Fibroblast of upper back skin (primary cell): Measurements from ENCODE around the gene NPIPB12.
"Not testable (repeated sequence)": the region's sequence is repeated elsewhere in the genome, so short reads cannot be mapped to it uniquely, and the experiment has no call there.

Source experiments
- DNase-seq: peaks from one replicate; pipeline ENCODE4 v3.0.0-alpha.2; 2013

Gene NPIPB12

GRCh38 chr16:29506308-29506707 lies at the start of gene NPIPB12:
TSS of gene NPIPB12 (minus strand) at chr16:29506408.
- not testable (repeated sequence) for DNase-seq

GRCh38 chr16:29521520-29521919 lies 15.3 kb upstream of the NPIPB12 start:
- not testable (repeated sequence) for DNase-seq

GRCh38 chr16:29482276-29482675 lies 23.9 kb downstream of the NPIPB12 start:
- not testable (repeated sequence) for DNase-seq

GRCh38 chr16:29472065-29472464 lies 34.1 kb downstream of the NPIPB12 start:
- not testable (repeated sequence) for DNase-seq

- not testable (repeated sequence) for DNase-seq
Measured at GRCh38 chr16:29469660-29470059, 36.5 kb downstream of the NPIPB12 start.

- not testable (repeated sequence) for DNase-seq
Measured at GRCh38 chr16:29467654-29468366, 38.4 kb downstream of the NPIPB12 start.

- DNase-seq, result not testable (repeated sequence)
Measured at GRCh38 chr16:29466904-29467303, 39.3 kb downstream of the NPIPB12 start.

- not testable (repeated sequence) for DNase-seq
Measured at GRCh38 chr16:29465985-29466824, 40.0 kb downstream of the NPIPB12 start.

GRCh38 chr16:29460647-29461030 lies 45.6 kb downstream of the NPIPB12 start:
- not testable (repeated sequence) for DNase-seq

GRCh38 chr16:29459706-29460646 lies 46.2 kb downstream of the NPIPB12 start, which contains the start of gene SULT1A4:
TSS of gene SULT1A4 (plus strand) at chr16:29459913. CDS start at chr16:29461386, 1,473 bp downstream.
- not testable (repeated sequence) for DNase-seq

- DNase-seq, result not testable (repeated sequence)
Measured at GRCh38 chr16:29457660-29458059, 48.5 kb downstream of the NPIPB12 start.

GRCh38 chr16:29454828-29455227 lies 51.4 kb downstream of the NPIPB12 start:
- DNase-seq, result not testable (repeated sequence)

GRCh38 chr16:29454269-29454668 lies 51.9 kb downstream of the NPIPB12 start, which contains the start of the genes BOLA2 and SLX1B:
TSS of gene BOLA2 (minus strand) at chr16:29454351. CDS start at chr16:29454253, 98 bp downstream.
TSS of gene SLX1B (plus strand) at chr16:29454533.
- not testable (repeated sequence) for DNase-seq

- not testable (repeated sequence) for DNase-seq
Measured at GRCh38 chr16:29453754-29454153, 52.5 kb downstream of the NPIPB12 start.
